ENCODE data around the gene GAREM2. TPM values are rescaled to one million over a fixed set of nuclear protein-coding genes. Genes with fewer than 3 reads are reported as not detected.

The GAREM2 gene
- total and polyA plus RNA-seq, 9 of the 15 experiments (the other 6 are each of a cell fraction or from before 2014, with no cell fraction given): 1.7 to 12.4 (median 2.5) TPM

DNA sequence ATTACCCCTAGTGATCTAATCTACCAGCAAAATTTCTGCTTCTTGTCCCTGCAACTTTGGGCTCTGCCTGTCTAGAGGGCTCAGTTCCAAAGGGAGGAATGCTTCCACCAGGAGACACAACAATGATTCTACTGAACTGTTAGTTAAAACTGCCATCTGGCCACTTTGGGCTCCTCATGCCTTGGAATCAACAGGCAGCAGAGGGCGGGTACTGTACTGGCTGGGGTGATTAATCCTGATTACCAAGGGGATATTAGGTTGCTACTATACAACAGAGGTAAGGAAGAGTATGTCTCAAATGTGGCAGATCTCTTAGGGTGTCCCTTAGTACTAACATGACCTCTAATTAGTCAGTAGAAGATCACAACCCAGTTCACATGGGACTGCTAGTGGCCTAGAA lies 50.1 kb downstream of the GAREM2 start:
- intact Hi-C loops (cut with micrococcal nuclease) (no loop called here), in situ Hi-C loops (cut with MboI) (no loop called here)
- no peaks in the 10 kb centered on the region for H3K4me1 ChIP-seq (replicated peaks in 1 of 2; ENCODE audit: control insufficient read depth in 2 of 2, insufficient read depth in 2 of 2, low read length in 2 of 2)
- 100% methylated on average over 1 of the region's 1 CpG for WGBS (ENCODE audit: insufficient coverage, low coverage, missing lambda C conversion rate)
- H3K79me2 ChIP-seq (ENCODE audit: control insufficient read depth, insufficient read depth, low read length): no peaks in the 10 kb centered on the region
- ATAC-seq (no peak; the same call in 1 of the 3 replicates), DNase-seq (ENCODE audit: extremely low read depth in 1 of 4, low spot score in 3 of 4) (no peak), FAIRE-seq (no peak)
- no TSS peak for BruUV-seq (replicated peaks)
- POLR2A ChIA-PET: no interaction called here
- H3K36me3 ChIP-seq (ENCODE audit: control insufficient read depth, insufficient read depth, low read length): peaks cover 87% of the 10 kb centered on the region
- H4K20me1 ChIP-seq (replicated peaks; ENCODE audit: control insufficient read depth, insufficient read depth, low read length): no peaks in the 10 kb centered on the region
- H3K4me3 ChIP-seq: no peak overlapping the region
- CTCF ChIA-PET (ENCODE audit: low intra/inter-chr PET ratio): no interaction called here
- no peaks in the 10 kb centered on the region for H3K9me1 ChIP-seq (ENCODE audit: control insufficient read depth, insufficient read depth, low read length)
- H2AFZ ChIP-seq (ENCODE audit: low read depth, low read length): no peak overlapping the region
- no peak overlapping the region for H3K9ac ChIP-seq (ENCODE audit: insufficient read depth in 1 of 2, low read depth in 2 of 2, low read length in 2 of 2)
- no peak overlapping the region for H3K4me2 ChIP-seq (ENCODE audit: insufficient read depth, low read length)
- H3K27ac ChIP-seq (ENCODE audit: extremely low read depth, low read depth, low read length): no peak overlapping the region
- no peaks in the 10 kb centered on the region for H3K27me3 ChIP-seq (ENCODE audit: control insufficient read depth in 2 of 2, insufficient read depth in 2 of 2, low read length in 2 of 2)
- no peak for TF ChIP-seq GTF2A2 (tag; IDR thresholded peaks at IDR 0.05)
- TF ChIP-seq, protein P1, sequence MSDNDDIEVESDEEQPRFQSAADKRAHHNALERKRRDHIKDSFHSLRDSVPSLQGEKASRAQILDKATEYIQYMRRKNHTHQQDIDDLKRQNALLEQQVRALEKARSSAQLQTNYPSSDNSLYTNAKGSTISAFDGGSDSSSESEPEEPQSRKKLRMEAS (CRISPR knock-in tag; IDR thresholded peaks at IDR 0.05): no peak
- no peak for TF ChIP-seq TCF7L2 (IDR thresholded peaks at IDR 0.05; ENCODE audit: low read depth, low read length)
- no peak for TF ChIP-seq FOXM1 (IDR thresholded peaks at IDR 0.05; ENCODE audit: low read depth)
- TF ChIP-seq FOXM1 (CRISPR knock-in tag; IDR thresholded peaks at IDR 0.05; ENCODE audit: low read depth): no peak
- no peak for TF ChIP-seq PHTF2 (CRISPR knock-in tag; IDR thresholded peaks at IDR 0.05)
- TF ChIP-seq PCBP2 (IDR thresholded peaks at IDR 0.05; ENCODE audit: low read depth, low read length, poor library complexity, severe bottlenecking): no peak
- TF ChIP-seq ATF1 (CRISPR knock-in tag; IDR thresholded peaks at IDR 0.05): no peak
- TF ChIP-seq ATF1 (tag; IDR thresholded peaks at IDR 0.05): no peak
- no peak for TF ChIP-seq IRF2 (CRISPR knock-in tag; IDR thresholded peaks at IDR 0.05)
- TF ChIP-seq ZNF507 (tag; conservative IDR thresholded peaks at IDR 0.05): no peak
- no peak for TF ChIP-seq ZNF354B (CRISPR knock-in tag; IDR thresholded peaks at IDR 0.05)
- TF ChIP-seq THRAP3 (IDR thresholded peaks at IDR 0.05; ENCODE audit: borderline replicate concordance): no peak
- TF ChIP-seq, protein P2, sequence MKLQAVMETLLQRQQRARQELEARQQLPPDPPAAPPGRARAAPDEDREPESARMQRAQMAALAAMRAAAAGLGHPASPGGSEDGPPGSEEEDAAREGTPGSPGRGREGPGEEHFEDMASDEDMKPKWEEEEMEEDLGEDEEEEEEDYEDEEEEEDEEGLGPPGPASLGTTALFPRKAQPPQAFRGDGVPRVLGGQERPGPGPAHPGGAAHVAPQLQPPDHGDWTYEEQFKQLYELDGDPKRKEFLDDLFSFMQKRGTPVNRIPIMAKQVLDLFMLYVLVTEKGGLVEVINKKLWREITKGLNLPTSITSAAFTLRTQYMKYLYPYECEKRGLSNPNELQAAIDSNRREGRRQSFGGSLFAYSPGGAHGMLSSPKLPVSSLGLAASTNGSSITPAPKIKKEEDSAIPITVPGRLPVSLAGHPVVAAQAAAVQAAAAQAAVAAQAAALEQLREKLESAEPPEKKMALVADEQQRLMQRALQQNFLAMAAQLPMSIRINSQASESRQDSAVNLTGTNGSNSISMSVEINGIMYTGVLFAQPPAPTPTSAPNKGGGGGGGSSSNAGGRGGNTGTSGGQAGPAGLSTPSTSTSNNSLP (IDR thresholded peaks at IDR 0.05; ENCODE audit: borderline replicate concordance, low read depth, low read length): no peak
- TF ChIP-seq CHD4 (IDR thresholded peaks at IDR 0.05; ENCODE audit: insufficient read depth, insufficient replicate concordance, low read depth, low read length, poor library complexity, severe bottlenecking): no peak
- TF ChIP-seq ARHGAP35 (IDR thresholded peaks at IDR 0.05; ENCODE audit: partially characterized antibody): no peak
- TF ChIP-seq ZNF124 (CRISPR knock-in tag; IDR thresholded peaks at IDR 0.05): no peak
- no peak for TF ChIP-seq SIX5 (IDR thresholded peaks at IDR 0.05; ENCODE audit: borderline replicate concordance in 1 of 2, insufficient read depth in 1 of 2, low read depth in 1 of 2, low read length in 2 of 2)
- TF ChIP-seq RFX7 (CRISPR knock-in tag; IDR thresholded peaks at IDR 0.05): no peak
- no peaks in the 10 kb centered on the region; the same call in 1 of the 2 replicates for H3K9me3 ChIP-seq (replicated peaks; ENCODE audit: control insufficient read depth, insufficient read depth, low read depth, low read length)
